ENCODE data around the gene DYRK4.
A peak's percentile ranks its signal among the peaks of the same experiment; 100 is the strongest.
"Not testable (repeated sequence)": the region's sequence is repeated elsewhere in the genome, so short reads cannot be mapped to it uniquely, and the experiment has no call there.

The DYRK4 gene

GRCh38 chr12:4562034-4562657, at the start of gene DYRK4:
Gene DYRK4 (plus strand): TSS chr12:4562208. CDS start chr12:4562246, 38 bp downstream.
- DNase-seq: peak; percentile 14

- no peak for DNase-seq
These were observed 43.8 kb upstream of the DYRK4 start for GRCh38 chr12:4518106-4518728.

- DNase-seq: not testable (repeated sequence)
These were observed 38.6 kb upstream of the DYRK4 start for GRCh38 chr12:4523443-4523842.

- DNase-seq: no peak
These were observed 35.0 kb upstream of the DYRK4 start for GRCh38 chr12:4526923-4527546.

- no peak for DNase-seq
These were observed 31.8 kb upstream of the DYRK4 start for GRCh38 chr12:4530160-4530559.

- DNase-seq: no peak
These were observed 30.9 kb upstream of the DYRK4 start for GRCh38 chr12:4530982-4531586.

- DNase-seq: no peak
These were observed 26.9 kb upstream of the DYRK4 start for GRCh38 chr12:4535092-4535491.

- no peak for DNase-seq
These were observed 26.1 kb upstream of the DYRK4 start for GRCh38 chr12:4535871-4536270.

GRCh38 chr12:4538207-4539160, 23.5 kb upstream of the DYRK4 start, which contains the start of gene RAD51AP1:
Gene RAD51AP1 (plus strand): TSS chr12:4538890. CDS start chr12:4538940, 50 bp downstream.
- peak; percentile 62 for DNase-seq

- no peak for DNase-seq
These were observed 22.7 kb upstream of the DYRK4 start for GRCh38 chr12:4539167-4539870.

GRCh38 chr12:4540170-4540569, 21.8 kb upstream of the DYRK4 start:
- no peak for DNase-seq

- DNase-seq: no peak
These were observed 21.4 kb upstream of the DYRK4 start for GRCh38 chr12:4540638-4541037.

- DNase-seq: no peak
These were observed 16.8 kb upstream of the DYRK4 start for GRCh38 chr12:4545195-4545594.

- DNase-seq: no peak
These were observed 9.8 kb upstream of the DYRK4 start for GRCh38 chr12:4552191-4552590.

- no peak for DNase-seq
These were observed 8.1 kb upstream of the DYRK4 start for GRCh38 chr12:4553943-4554342.

- DNase-seq: no peak
These were observed 6.2 kb upstream of the DYRK4 start for GRCh38 chr12:4555804-4556203.

- no peak for DNase-seq
These were observed 5.1 kb upstream of the DYRK4 start for GRCh38 chr12:4556735-4557530.

GRCh38 chr12:4557586-4557985, 4.4 kb upstream of the DYRK4 start:
- no peak for DNase-seq

- no peak for DNase-seq
These were observed 3.8 kb upstream of the DYRK4 start for GRCh38 chr12:4558171-4558570.

GRCh38 chr12:4563336-4563735, 1.3 kb downstream of the DYRK4 start:
- DNase-seq: no peak

GRCh38 chr12:4564818-4565217, 2.8 kb downstream of the DYRK4 start:
- DNase-seq: no peak
